Ovary (tissue), 3 donors: Measurements from ENCODE around the gene KLK8.

Experiments used
- EP300 ChIP-seq: sonication (generic); formaldehyde crosslinking; IDR thresholded peaks from one replicate; pipeline ENCODE4 v1.6.1; 2017; ENCODE audit warnings: antibody characterized with exemption
- POLR2A ChIP-seq: fragments of 450-650 bp; IDR thresholded peaks from one replicate; pipeline ENCODE4 v1.6.1; 2017; ENCODE audit warnings: antibody characterized with exemption, mild to moderate bottlenecking, moderate library complexity
- TF ChIP-seq, protein P1 (sequence below), 3 donors: fragments of 450-650 bp in 2 of 3; fragments of 200-600 bp in 1 of 3; IDR thresholded peaks; one replicate each; pipeline versions ENCODE4 v1.5.1 to v1.8.0; 2016 to 2022; ENCODE audit warnings: antibody characterized with exemption in 3 of 3, mild to moderate bottlenecking in 1 of 3
- donor health status: DM: no; HTN: no; CAD: no.

DNA sequence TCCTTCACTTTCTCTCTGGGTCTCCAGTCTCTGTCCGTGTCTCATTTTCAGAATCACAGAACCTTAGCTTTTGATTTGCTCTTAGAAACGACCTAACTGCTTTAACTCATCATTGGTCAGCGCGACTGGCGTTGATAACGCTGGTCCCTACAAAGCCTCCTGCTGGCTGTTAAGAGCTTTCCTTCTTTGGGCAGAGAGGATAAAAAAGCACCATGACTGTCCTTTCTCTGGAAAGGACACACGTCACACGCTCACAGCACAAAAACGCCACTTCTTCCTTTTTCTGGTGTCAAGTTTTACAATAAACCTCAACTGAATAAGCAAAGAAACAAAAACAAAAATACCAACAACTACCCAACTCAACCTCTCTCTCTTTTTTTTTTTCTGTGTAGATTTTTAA, 35.1 kb upstream of the KLK8 start:
- TF ChIP-seq, protein P1, sequence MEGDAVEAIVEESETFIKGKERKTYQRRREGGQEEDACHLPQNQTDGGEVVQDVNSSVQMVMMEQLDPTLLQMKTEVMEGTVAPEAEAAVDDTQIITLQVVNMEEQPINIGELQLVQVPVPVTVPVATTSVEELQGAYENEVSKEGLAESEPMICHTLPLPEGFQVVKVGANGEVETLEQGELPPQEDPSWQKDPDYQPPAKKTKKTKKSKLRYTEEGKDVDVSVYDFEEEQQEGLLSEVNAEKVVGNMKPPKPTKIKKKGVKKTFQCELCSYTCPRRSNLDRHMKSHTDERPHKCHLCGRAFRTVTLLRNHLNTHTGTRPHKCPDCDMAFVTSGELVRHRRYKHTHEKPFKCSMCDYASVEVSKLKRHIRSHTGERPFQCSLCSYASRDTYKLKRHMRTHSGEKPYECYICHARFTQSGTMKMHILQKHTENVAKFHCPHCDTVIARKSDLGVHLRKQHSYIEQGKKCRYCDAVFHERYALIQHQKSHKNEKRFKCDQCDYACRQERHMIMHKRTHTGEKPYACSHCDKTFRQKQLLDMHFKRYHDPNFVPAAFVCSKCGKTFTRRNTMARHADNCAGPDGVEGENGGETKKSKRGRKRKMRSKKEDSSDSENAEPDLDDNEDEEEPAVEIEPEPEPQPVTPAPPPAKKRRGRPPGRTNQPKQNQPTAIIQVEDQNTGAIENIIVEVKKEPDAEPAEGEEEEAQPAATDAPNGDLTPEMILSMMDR (IDR thresholded peaks at IDR 0.05): no peak
- TF ChIP-seq POLR2A (no peak), EP300 (no peak)
